GM12878 (cell line): ENCODE measurements around the gene BEST1. TPM values are rescaled to one million over a fixed set of nuclear protein-coding genes. Genes with fewer than 3 reads are reported as not detected.

Experiments used
- CBFB ChIP-seq: IDR thresholded peaks from 2 replicates; pipeline ENCODE4 v1.6.1; 2016; ENCODE audit warnings: antibody characterized with exemption, low read depth
- CBX5 ChIP-seq: sonication (generic); IDR thresholded peaks from 2 replicates; pipeline ENCODE4 v1.6.1; 2016; ENCODE audit warnings: low read depth, moderate library complexity, mild to moderate bottlenecking, inconsistent platforms
- CREM ChIP-seq: IDR thresholded peaks from 2 replicates; pipeline ENCODE4 v1.6.1; 2014; ENCODE audit warnings: antibody characterized with exemption, low read depth
- E2F8 ChIP-seq: fragments of 450-650 bp; IDR thresholded peaks from 2 replicates; pipeline ENCODE4 v1.6.1; 2018; ENCODE audit warnings: mild to moderate bottlenecking, low read depth, moderate library complexity; ENCODE audit not compliant: partially characterized antibody
- ELK1 ChIP-seq: IDR thresholded peaks from 2 replicates; pipeline ENCODE4 v1.6.1; 2012; ENCODE audit warnings: low read depth, low read length, improper control_type of control experiment
- GATAD2B ChIP-seq: fragments of 450-650 bp; conservative IDR thresholded peaks from 2 replicates; pipeline ENCODE4 v1.6.1; 2017; ENCODE audit warnings: low read depth, mild to moderate bottlenecking, moderate library complexity
- HDGF ChIP-seq: fragments of 450-650 bp; IDR thresholded peaks from 2 replicates; pipeline ENCODE4 v1.6.1; 2016; ENCODE audit warnings: antibody characterized with exemption
- NFXL1 ChIP-seq: fragments of 450-650 bp; IDR thresholded peaks from 2 replicates; pipeline ENCODE4 v1.6.1; 2017; ENCODE audit warnings: antibody characterized with exemption, mild to moderate bottlenecking, borderline replicate concordance
- PBX3 ChIP-seq: IDR thresholded peaks from 2 replicates; pipeline ENCODE4 v1.6.1; 2011; ENCODE audit warnings: mild to moderate bottlenecking, low read depth, low read length, moderate library complexity; ENCODE audit not compliant: insufficient replicate concordance
- POLR2A ChIP-seq: IDR thresholded peaks from 2 replicates; pipeline ENCODE4 v1.6.1; 2011; ENCODE audit warnings: low read depth, mild to moderate bottlenecking, low read length
- POU2F2 ChIP-seq: IDR thresholded peaks from 3 replicates; pipeline ENCODE4 v1.6.1; 2011; ENCODE audit warnings: low read depth, mild to moderate bottlenecking, low read length, borderline replicate concordance
- RCOR1 ChIP-seq: conservative IDR thresholded peaks from 2 replicates; pipeline ENCODE4 v1.6.1; 2012; ENCODE audit warnings: low read depth, low read length, improper control_type of control experiment
- RELB ChIP-seq: fragments of 450-650 bp; IDR thresholded peaks from 2 replicates; pipeline ENCODE4 v1.6.1; 2017; ENCODE audit warnings: low read depth, mild to moderate bottlenecking, moderate library complexity
- RUNX3 ChIP-seq: IDR thresholded peaks from 2 replicates; pipeline ENCODE4 v1.6.1; 2012; ENCODE audit warnings: low read length, inconsistent platforms
- SRF ChIP-seq, 2 experiments: IDR thresholded peaks; 2 replicates each; pipeline ENCODE4 v1.6.1; 2011; ENCODE audit warnings: low read depth in 2 of 2, low read length in 2 of 2, mild to moderate bottlenecking in 1 of 2, moderate library complexity in 1 of 2
- YY1 ChIP-seq: IDR thresholded peaks from 2 replicates; pipeline ENCODE4 v1.6.1; 2011; ENCODE audit warnings: low read depth, mild to moderate bottlenecking, low read length
- ZBTB4 ChIP-seq: fragments of 450-650 bp; formaldehyde crosslinking; IDR thresholded peaks from 2 replicates; pipeline ENCODE4 v1.4.0; 2022; ENCODE audit warnings: mild to moderate bottlenecking, moderate library complexity
- ZNF207 ChIP-seq: fragments of 450-650 bp; IDR thresholded peaks from 2 replicates; pipeline ENCODE4 v1.6.1; 2014; ENCODE audit warnings: antibody characterized with exemption, mild to moderate bottlenecking, borderline replicate concordance
- polyA plus RNA-seq, 11 experiments: library from polyadenylated mRNA; depleted of rRNA in 4 of 11; unstranded in 6 of 11; stranded (reverse) in 5 of 11; fragments of >200 nt; fragmentation: Nextera tagmentation in 4 of 11; fragmentation: Illumina TruSeq in 1 of 11; extraction: Ambion mirVana in 4 of 11; extraction: Trizol in 1 of 11; gene quantifications; 1 replicate in 1 of 11; 2 replicates in 10 of 11; pipeline versions ENCODE4 v1.2.1 to v1.2.3, GENCODE V29; 2011 to 2016; ENCODE audit warnings: inconsistent platforms in 2 of 11, missing spikeins in 2 of 11, low read depth in 1 of 11
- total RNA-seq, 4 experiments: library from RNA; depleted of rRNA in 3 of 4; stranded (reverse); fragments of >200 nt in 3 of 4; fragmentation: Illumina TruSeq in 1 of 4; extraction: Trizol in 1 of 4; gene quantifications; 2 replicates each; pipeline versions ENCODE4 v1.2.1 to v1.2.3, GENCODE V29; 2013 to 2021

Gene BEST1
- total and polyA plus RNA-seq, 10 of the 15 experiments (the other 5 are each of a cell fraction or from before 2014, with no cell fraction given), result 0.03 to 3.4 (median 0.15) TPM; not detected in 1

- TF ChIP-seq PBX3 (no peak), YY1 (peak; percentile 94), E2F8 (no peak), CBX5 (no peak), POU2F2 (0 out of 3 replicates have a peak, but pooled peaks have one; percentile 14), RCOR1 (peak; percentile 77; the same call in 1 of the 2 replicates), POLR2A (peak; percentile 9; the same call in 1 of the 2 replicates), RELB (peak; percentile 88; the same call in 1 of the 2 replicates), GATAD2B (peak; percentile 45), CBFB (peak; percentile 65), ELK1 (no peak), ZBTB4 (no peak), RUNX3 (peak; percentile 89), SRF (IDR thresholded peaks at IDR 0.05; ENCODE audit: low read depth in 2 of 2, low read length in 2 of 2) (no peak), HDGF (0 out of 2 replicates have a peak, but pooled peaks have one; percentile 31), ZNF207 (no peak), CREM (peak; percentile 26; the same call in 1 of the 2 replicates), NFXL1 (no peak)
Measured at GRCh38 chr11:61967924-61968757, 18.0 kb downstream of the BEST1 start (continued).
